ENCODE results near the gene JTB. TPM values are rescaled to one million over a fixed set of nuclear protein-coding genes. Genes with fewer than 3 reads are reported as not detected.

The JTB gene
- total and polyA plus RNA-seq, 7 donors = 87.6 to 266 (median 118) TPM

DNA sequence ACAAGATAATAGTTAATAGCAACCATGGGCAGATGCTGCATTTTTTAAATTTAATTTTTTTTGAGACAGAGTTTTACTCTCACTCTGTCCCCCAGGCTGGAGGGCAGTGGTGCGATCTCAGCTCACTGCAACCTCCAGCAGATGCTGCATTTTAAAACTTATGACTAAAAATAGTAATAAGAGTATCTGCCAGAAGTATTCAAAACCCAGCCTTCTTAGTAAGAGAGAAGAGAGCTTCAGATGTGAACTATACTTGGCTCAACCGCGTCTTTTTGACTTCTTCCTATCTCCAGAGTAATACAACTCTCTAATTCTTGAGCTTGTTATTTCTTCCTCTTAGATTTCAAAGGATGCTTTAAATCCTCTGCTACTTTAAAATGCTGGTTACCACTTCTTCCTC, 17.7 kb upstream of the JTB start:
- Histone ChIP-seq H3K27ac (no peak overlapping the region), H3K4me3 (no peak overlapping the region), H3K9me3 (no peaks in the 10 kb centered on the region), H3K27me3 (ENCODE audit: insufficient read depth in 3 of 3, low read length in 2 of 3) (no peaks in the 10 kb centered on the region), H3K4me1 (peaks cover 25% of the 10 kb centered on the region), H3K36me3 (ENCODE audit: insufficient read depth in 1 of 2, low read depth in 1 of 2) (peaks cover 10 to 47% of the 10 kb centered on the region in 2 donors)
- TF ChIP-seq, protein P1, sequence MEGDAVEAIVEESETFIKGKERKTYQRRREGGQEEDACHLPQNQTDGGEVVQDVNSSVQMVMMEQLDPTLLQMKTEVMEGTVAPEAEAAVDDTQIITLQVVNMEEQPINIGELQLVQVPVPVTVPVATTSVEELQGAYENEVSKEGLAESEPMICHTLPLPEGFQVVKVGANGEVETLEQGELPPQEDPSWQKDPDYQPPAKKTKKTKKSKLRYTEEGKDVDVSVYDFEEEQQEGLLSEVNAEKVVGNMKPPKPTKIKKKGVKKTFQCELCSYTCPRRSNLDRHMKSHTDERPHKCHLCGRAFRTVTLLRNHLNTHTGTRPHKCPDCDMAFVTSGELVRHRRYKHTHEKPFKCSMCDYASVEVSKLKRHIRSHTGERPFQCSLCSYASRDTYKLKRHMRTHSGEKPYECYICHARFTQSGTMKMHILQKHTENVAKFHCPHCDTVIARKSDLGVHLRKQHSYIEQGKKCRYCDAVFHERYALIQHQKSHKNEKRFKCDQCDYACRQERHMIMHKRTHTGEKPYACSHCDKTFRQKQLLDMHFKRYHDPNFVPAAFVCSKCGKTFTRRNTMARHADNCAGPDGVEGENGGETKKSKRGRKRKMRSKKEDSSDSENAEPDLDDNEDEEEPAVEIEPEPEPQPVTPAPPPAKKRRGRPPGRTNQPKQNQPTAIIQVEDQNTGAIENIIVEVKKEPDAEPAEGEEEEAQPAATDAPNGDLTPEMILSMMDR (IDR thresholded peaks at IDR 0.05) = no peak
- ATAC-seq (no peak), DNase-seq (no peak)
- intact Hi-C loops (cut with DNase I) = loop anchor here in 1 of 2 donors (10.0 kb wide), 1 partner anchor 280 kb away; the partner anchor contains the start of gene HAX1
- WGBS, 3 donors = 70 to 82% (median 75%) methylated on average over 3 of the region's 3 CpGs

DNA sequence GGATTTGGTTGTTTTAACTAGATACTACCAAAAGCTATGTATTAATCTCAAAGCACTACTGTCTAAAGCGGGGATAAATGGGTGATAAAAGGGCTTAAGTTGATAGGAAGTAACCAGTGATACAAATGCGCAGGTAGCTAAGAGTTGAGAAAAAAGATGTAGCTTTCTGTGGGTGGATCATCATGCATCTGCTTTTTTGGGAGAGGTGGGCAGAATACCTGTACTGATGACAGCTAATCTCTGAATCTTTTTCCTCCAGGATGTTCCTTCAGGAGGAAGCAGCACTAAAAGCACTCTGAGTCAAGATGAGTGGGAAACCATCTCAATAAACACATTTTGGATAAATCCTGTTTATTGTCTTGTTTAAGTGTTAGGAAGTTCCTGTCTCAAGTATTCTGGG, 14.3 kb upstream of the JTB start:
- Histone ChIP-seq H3K36me3 (ENCODE audit: insufficient read depth in 1 of 2, low read depth in 1 of 2) (peaks cover 10 to 47% of the 10 kb centered on the region in 2 donors), H3K9me3 (no peaks in the 10 kb centered on the region), H3K4me3 (peak overlapping the region; percentile 93), H3K4me1 (peaks cover 25% of the 10 kb centered on the region), H3K27me3 (ENCODE audit: insufficient read depth in 3 of 3, low read length in 2 of 3) (no peaks in the 10 kb centered on the region), H3K27ac (peak overlapping the region; percentile 98)
- DNase-seq (no peak), ATAC-seq (no peak)
- TF ChIP-seq, protein P1 (IDR thresholded peaks at IDR 0.05) = no peak
- WGBS, 3 donors = 95 to 100% (median 99%) methylated on average over 2 of the region's 2 CpGs
- intact Hi-C loops (cut with DNase I) = loop anchor here in 1 of 2 donors (10.0 kb wide), 1 partner anchor 283 kb away; the partner anchor contains the start of gene HAX1

GRCh38 chr1:153991151-153991630, 13.7 kb upstream of the JTB start:
- Histone ChIP-seq H3K9me3 (no peaks in the 10 kb centered on the region), H3K4me3 (peak overlapping the region; percentile 93), H3K27me3 (ENCODE audit: insufficient read depth in 3 of 3, low read length in 2 of 3) (no peaks in the 10 kb centered on the region), H3K4me1 (peaks cover 25% of the 10 kb centered on the region), H3K27ac (peak overlapping the region; percentile 98), H3K36me3 (ENCODE audit: insufficient read depth in 1 of 2, low read depth in 1 of 2) (peaks cover 10 to 47% of the 10 kb centered on the region in 2 donors)
- ATAC-seq (no peak), DNase-seq (no peak)
- intact Hi-C loops (cut with DNase I) = loop anchor here in 1 of 2 donors (10.0 kb wide), 1 partner anchor 284 kb away; the partner anchor contains the start of gene HAX1
- 8% methylated on average over 9 of the region's 9 CpGs for WGBS, 3 donors
- TF ChIP-seq, protein P1 (IDR thresholded peaks at IDR 0.05) = no peak

DNA sequence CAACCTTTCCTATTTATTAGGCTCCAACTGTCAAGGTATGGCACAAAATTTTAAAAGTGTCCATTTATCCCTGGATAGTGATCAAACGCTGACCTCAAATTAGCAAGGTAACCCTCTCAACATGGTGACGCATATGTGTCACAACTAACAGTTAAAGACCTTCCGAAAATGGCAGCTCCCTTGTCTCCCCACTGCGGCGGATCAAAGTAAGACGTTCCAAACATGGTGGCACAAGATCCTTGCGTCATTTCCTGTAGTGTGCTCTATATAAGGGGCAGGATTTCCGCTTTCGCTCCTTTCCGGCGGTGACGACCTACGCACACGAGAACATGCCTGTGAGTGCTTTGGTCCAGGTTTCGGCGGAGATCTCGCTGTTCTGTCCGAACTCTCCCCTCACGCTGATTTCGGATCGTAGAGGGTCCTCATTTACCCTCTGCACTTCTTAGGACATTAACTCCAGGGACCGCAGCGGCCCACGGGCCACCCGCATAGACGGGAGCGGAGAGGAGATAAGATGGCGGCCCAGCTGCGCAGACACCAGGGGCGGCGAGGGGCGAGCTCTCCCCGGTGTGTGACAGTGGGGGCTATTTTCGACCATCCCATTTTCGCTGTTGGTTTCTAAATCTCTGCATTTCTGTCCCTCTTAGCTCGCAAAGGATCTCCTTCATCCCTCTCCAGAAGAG, 13.1 kb upstream of the JTB start, which contains the start of gene RPS27:
TSS of gene RPS27 (plus strand) at position 295 of the 683 bp plus-strand sequence. CDS start at position 330, 35 bp downstream.
- Histone ChIP-seq H3K4me1 (peaks cover 25% of the 10 kb centered on the region), H3K27ac (peak within 1 kb of the TSS; percentile 98), H3K27me3 (ENCODE audit: insufficient read depth in 3 of 3, low read length in 2 of 3) (no peaks in the 10 kb centered on the region), H3K4me3 (peak within 1 kb of the TSS; percentile 93), H3K36me3 (ENCODE audit: insufficient read depth in 1 of 2, low read depth in 1 of 2) (peaks cover 10 to 45% of the 10 kb centered on the region in 2 donors), H3K9me3 (no peaks in the 10 kb centered on the region)
- ATAC-seq (peak; percentile 82 to 85 (median 84)), DNase-seq (peak; percentile 86 to 93)
- 0 to 1% (median 0%) methylated on average over 36 of the region's 36 CpGs for WGBS, 3 donors
- TF ChIP-seq, protein P1 (IDR thresholded peaks at IDR 0.05) = no peak
- intact Hi-C loops (cut with DNase I) = loop anchor here in 1 of 2 donors (10.0 kb wide), 1 partner anchor 284 kb away; the partner anchor contains the start of gene HAX1
